GM21528 (cell line): ENCODE measurements around the gene ZNF804A.

Experiments used
- ATAC-seq: cut with Tn5 transposase; IDR thresholded peaks from one replicate; pipeline ENCODE4 v1.9.1; 2021; ENCODE audit warnings: mild to moderate bottlenecking, moderate library complexity; ENCODE audit not compliant: unreplicated experiment, low FRiP score

Gene ZNF804A

DNA sequence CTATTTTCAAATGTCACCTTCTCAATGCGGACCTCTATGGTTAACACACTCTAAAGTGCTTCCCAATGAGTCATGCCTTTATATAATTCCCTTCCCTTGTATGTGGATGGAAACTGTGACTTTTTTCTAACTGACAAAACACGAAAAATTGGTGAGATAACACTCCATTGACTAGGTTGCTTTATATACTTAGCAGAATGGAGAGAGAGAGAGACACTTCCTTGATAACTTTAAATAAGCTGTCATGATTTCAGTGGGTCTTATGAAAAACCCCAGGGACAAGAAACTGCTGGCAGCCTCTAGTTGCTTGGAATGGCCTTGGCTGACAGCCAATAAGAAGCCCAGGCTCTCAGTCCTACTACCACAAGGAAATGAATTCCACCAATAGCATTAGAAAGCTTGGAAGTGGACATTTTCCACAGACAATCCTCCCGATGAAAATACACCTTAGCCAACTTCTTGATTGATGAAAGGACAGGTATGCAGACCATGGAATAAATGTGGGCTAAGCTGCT, 322.2 kb downstream of the ZNF804A start:
- no peak for ATAC-seq

- no peak for ATAC-seq
Measured at GRCh38 chr2:184921676-184922075, 323.3 kb downstream of the ZNF804A start.

GRCh38 chr2:184923751-184924150, 325.4 kb downstream of the ZNF804A start:
- no peak for ATAC-seq

DNA sequence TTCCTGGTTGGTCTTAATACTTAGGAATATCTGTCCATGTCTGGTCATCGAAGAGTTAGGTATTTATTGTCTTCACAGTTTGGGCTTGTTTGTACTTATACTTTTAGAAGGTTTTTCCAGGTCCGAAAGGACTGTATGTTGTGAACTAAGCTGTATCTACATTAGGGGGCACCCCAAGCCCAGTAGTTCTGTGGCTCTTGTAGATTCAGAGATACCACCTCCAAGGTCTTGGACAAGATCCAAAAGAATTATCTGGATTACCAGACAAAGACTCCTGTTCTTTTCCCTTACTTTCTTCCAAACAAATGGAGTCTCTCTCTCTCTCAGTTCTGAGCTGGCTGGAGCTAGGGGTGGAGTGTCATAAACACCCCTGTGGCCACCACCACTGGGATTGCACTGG, 328.7 kb downstream of the ZNF804A start:
- ATAC-seq, result no peak

DNA sequence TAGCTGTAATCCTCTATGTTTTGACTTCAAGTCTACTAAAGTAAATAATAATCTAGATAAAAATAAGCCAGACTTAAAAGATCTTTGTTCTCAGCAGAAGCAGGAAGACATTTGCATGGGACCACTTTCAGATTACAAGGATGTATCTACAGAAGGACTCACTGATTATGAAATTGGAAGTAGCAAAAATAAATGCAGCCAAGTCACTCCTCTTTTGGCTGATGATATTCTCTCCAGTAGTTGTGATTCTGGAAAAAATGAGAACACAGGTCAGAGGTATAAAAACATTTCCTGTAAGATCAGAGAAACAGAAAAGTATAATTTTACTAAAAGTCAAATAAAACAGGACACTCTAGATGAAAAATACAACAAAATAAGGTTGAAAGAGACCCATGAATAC, 338.4 kb downstream of the ZNF804A start:
- ATAC-seq, result no peak

- ATAC-seq, result no peak
Measured at GRCh38 chr2:184938221-184938985, 340.1 kb downstream of the ZNF804A start.

- no peak for ATAC-seq
Measured at GRCh38 chr2:184945326-184945725, 347.0 kb downstream of the ZNF804A start.

GRCh38 chr2:184945824-184946223, 347.5 kb downstream of the ZNF804A start:
- no peak for ATAC-seq

DNA sequence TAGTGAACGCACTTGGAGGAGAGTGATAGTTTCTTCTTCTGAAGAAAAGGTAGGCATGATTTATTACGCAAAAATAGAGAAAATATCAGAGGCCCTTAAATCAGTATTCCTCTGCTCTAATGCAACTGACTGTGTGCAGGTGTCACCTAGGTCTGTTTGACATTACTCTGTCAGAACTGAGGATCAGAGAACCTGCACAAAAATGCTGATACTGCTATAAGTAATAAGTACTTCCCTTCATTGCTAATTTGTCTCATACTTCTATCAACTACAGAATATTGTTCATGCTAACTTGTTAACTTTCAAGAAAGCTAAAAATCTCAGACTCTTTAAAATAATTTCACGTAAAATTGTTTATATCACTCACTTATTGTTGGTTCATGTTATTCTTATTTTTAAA, 358.5 kb downstream of the ZNF804A start:
- ATAC-seq, result no peak

DNA sequence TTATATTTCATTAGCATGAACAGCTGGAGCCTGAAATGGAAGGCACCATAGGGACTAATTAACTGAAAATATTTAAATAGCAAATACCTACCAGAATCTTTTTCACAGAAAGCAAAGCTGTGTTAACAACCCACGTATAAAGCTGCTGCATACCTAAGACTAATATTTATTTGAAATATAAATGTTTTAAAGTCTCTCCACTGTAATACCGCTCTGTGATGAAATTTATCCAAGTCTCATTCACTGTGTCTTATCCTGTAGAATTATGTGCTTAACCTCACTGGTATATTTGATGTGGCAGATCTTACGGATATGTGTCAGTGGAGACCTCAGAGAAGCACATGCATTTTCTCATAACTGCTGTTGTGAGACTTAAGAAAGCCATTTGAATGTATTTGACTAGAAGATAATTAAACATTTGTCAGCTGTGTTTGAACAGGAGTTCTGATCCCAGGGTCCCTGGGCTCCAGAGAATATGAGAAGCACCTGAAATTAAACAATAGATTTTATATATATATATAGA, 373.3 kb downstream of the ZNF804A start:
- ATAC-seq, result no peak
